Common myeloid progenitor, CD34-positive (primary cell): Measurements from ENCODE around the gene INAFM2.

Experiments
- CTCF ChIA-PET: fragments of 350-600 bp; sonication (Branson Sonifier 250); formaldehyde crosslinking; loops from one replicate; lab custom pipeline; 2021; ENCODE audit warnings: antibody characterized with exemption; lab: Charles Lee
- POLR2A ChIA-PET: fragments of 350-600 bp; sonication (Branson Sonifier 250); formaldehyde crosslinking; loops from one replicate; lab custom pipeline; 2021; ENCODE audit warnings: antibody characterized with exemption; lab: Charles Lee
- DNase-seq, 3 donors: peaks; one replicate each; pipeline versions ENCODE4 v3.0.0 to v3.0.0-alpha.2; 2013
- H3K27ac ChIP-seq, 2 experiments: 1 replicate in 1 of 2; 2 replicates in 1 of 2; pipeline ENCODE4 v1.7.0; 2013; ENCODE audit warnings: inconsistent platforms in 2 of 2, low read length in 2 of 2, mild to moderate bottlenecking in 2 of 2, low read depth in 1 of 2, moderate library complexity in 1 of 2; ENCODE audit not compliant: severe bottlenecking in 2 of 2, insufficient read depth in 1 of 2, poor library complexity in 1 of 2
- H3K27me3 ChIP-seq, 5 experiments: replicated peaks in 2 of 5; 1 replicate in 3 of 5; 2 replicates in 2 of 5; pipeline versions ENCODE4 v1.6.1 to v1.7.0; 2013; ENCODE audit warnings: low read length in 4 of 5, mild to moderate bottlenecking in 2 of 5, moderate library complexity in 2 of 5, inconsistent platforms in 1 of 5; ENCODE audit not compliant: insufficient read depth in 5 of 5, control insufficient read depth in 4 of 5
- H3K36me3 ChIP-seq, 4 experiments: 1 replicate in 2 of 4; 2 replicates in 2 of 4; pipeline versions ENCODE4 v1.6.1 to v1.7.0; 2013; ENCODE audit warnings: low read length in 3 of 4, control low read depth in 1 of 4, mild to moderate bottlenecking in 1 of 4; ENCODE audit not compliant: control insufficient read depth in 4 of 4, insufficient read depth in 4 of 4
- H3K4me1 ChIP-seq, 4 experiments: 1 replicate in 3 of 4; 2 replicates in 1 of 4; pipeline versions ENCODE4 v1.6.1 to v1.7.1; 2013; ENCODE audit warnings: low read length in 3 of 4, mild to moderate bottlenecking in 3 of 4, control low read depth in 1 of 4, inconsistent platforms in 1 of 4, moderate library complexity in 1 of 4; ENCODE audit not compliant: control insufficient read depth in 4 of 4, insufficient read depth in 4 of 4; ENCODE audit errors: control extremely low read depth in 1 of 4
- H3K4me3 ChIP-seq, 7 experiments: 1 replicate in 4 of 7; 2 replicates in 3 of 7; pipeline versions ENCODE4 v1.5.1 to v1.7.0; 2013; ENCODE audit warnings: mild to moderate bottlenecking in 7 of 7, low read length in 6 of 7, moderate library complexity in 6 of 7, inconsistent platforms in 2 of 7, low read depth in 2 of 7, control low read depth in 1 of 7; ENCODE audit not compliant: insufficient read depth in 4 of 7, control insufficient read depth in 1 of 7; ENCODE audit errors: extremely low read depth in 1 of 7
- H3K9me3 ChIP-seq, 5 experiments: 1 replicate in 4 of 5; 2 replicates in 1 of 5; pipeline versions ENCODE4 v1.6.1 to v1.7.1; 2013; ENCODE audit warnings: low read length in 4 of 5, mild to moderate bottlenecking in 2 of 5, inconsistent platforms in 1 of 5, low read depth in 1 of 5, moderate library complexity in 1 of 5; ENCODE audit not compliant: control insufficient read depth in 4 of 5, insufficient read depth in 2 of 5; ENCODE audit errors: control extremely low read depth in 1 of 5
- WGBS: methylation state at CpG from one replicate; pipeline ENCODE4 v1.1.5; 2013; ENCODE audit not compliant: insufficient coverage; 5-methylcytosine and 5-hydroxymethylcytosine counted together

Gene INAFM2

GRCh38 chr15:40286794-40287193, 36.7 kb upstream of the INAFM2 start:
- Histone ChIP-seq H3K27ac (no peak overlapping the region), H3K36me3 (peaks cover 11 to 61% (median 44%) of the 10 kb centered on the region in 4 experiments), H3K4me1 (peaks cover 0 to 29% (median 19%) of the 10 kb centered on the region in 4 experiments), H3K27me3 (peaks cover 0 to 25% (median 0%) of the 10 kb centered on the region in 5 experiments), H3K9me3 (no peaks in the 10 kb centered on the region), H3K4me3 (no peak overlapping the region)
- WGBS, result 99% methylated on average over 6 of the region's 7 CpGs
- DNase-seq, result no peak
- POLR2A ChIA-PET, result no interaction called here
- CTCF ChIA-PET, result interaction anchor here (0.9 to 25.2 kb wide), 5 partner anchors 13 to 66 kb away, joined by 3 to 407 read pairs (median 6); partner anchors contain the start of genes CCDC9B, INAFM2 and PLCB2

- POLR2A ChIA-PET, result no interaction called here
- H3K27me3 ChIP-seq, result peaks cover 0 to 18% (median 0%) of the 10 kb centered on the region in 5 experiments
- CTCF ChIA-PET, result interaction anchor here (0.8 to 25.2 kb wide), 8 partner anchors 8 to 134 kb away, joined by 3 to 407 read pairs (median 4); partner anchors contain the start of genes CCDC9B, INAFM2 and PLCB2
These were observed 36.0 kb upstream of the INAFM2 start for GRCh38 chr15:40287505-40287904.

GRCh38 chr15:40287968-40288367, 35.5 kb upstream of the INAFM2 start:
- WGBS, result 95% methylated on average over 4 of the region's 4 CpGs
- Histone ChIP-seq H3K36me3 (peaks cover 17 to 72% (median 53%) of the 10 kb centered on the region in 4 experiments), H3K4me1 (peaks cover 0 to 17% (median 8%) of the 10 kb centered on the region in 4 experiments), H3K9me3 (no peaks in the 10 kb centered on the region), H3K4me3 (no peak overlapping the region), H3K27ac (no peak overlapping the region), H3K27me3 (peaks cover 0 to 13% (median 0%) of the 10 kb centered on the region in 5 experiments)
- no peak for DNase-seq
- CTCF ChIA-PET, result interaction anchor here (0.8 to 25.2 kb wide), 6 partner anchors 9 to 134 kb away, joined by 3 to 407 read pairs (median 4); partner anchors contain the start of genes CCDC9B, INAFM2 and PLCB2
- POLR2A ChIA-PET, result no interaction called here

More at GRCh38 chr15:40287505-40287904, 36.0 kb upstream of the INAFM2 start:
- Histone ChIP-seq H3K4me3 (no peak overlapping the region), H3K9me3 (no peaks in the 10 kb centered on the region), H3K4me1 (peaks cover 0 to 22% (median 12%) of the 10 kb centered on the region in 4 experiments), H3K27ac (no peak overlapping the region), H3K36me3 (peaks cover 15 to 68% (median 48%) of the 10 kb centered on the region in 4 experiments)
- DNase-seq, result no peak
- 40% methylated on average over 1 of the region's 3 CpGs for WGBS

GRCh38 chr15:40289140-40289775, 34.2 kb upstream of the INAFM2 start:
- CTCF ChIA-PET, result interaction anchor here (0.8 to 25.2 kb wide), 7 partner anchors 10 to 185 kb away, joined by 3 to 407 read pairs (median 5); partner anchors contain the start of genes CCDC9B, INAFM2 and PLCB2
- no peak for DNase-seq
- H3K27me3 ChIP-seq, result no peaks in the 10 kb centered on the region
- H3K4me3 ChIP-seq, result no peak overlapping the region
- 95% methylated on average over 4 of the region's 6 CpGs for WGBS
- H3K4me1 ChIP-seq, result peaks cover 0 to 20% (median 0%) of the 10 kb centered on the region in 4 experiments
- H3K9me3 ChIP-seq, result no peaks in the 10 kb centered on the region
- H3K27ac ChIP-seq, result no peak overlapping the region
- H3K36me3 ChIP-seq, result peaks cover 23 to 85% (median 62%) of the 10 kb centered on the region in 4 experiments
- POLR2A ChIA-PET, result no interaction called here

GRCh38 chr15:40290545-40290917, 33.0 kb upstream of the INAFM2 start:
- Histone ChIP-seq H3K27me3 (no peaks in the 10 kb centered on the region), H3K9me3 (no peaks in the 10 kb centered on the region), H3K4me3 (no peak overlapping the region), H3K4me1 (peaks cover 0 to 18% (median 0%) of the 10 kb centered on the region in 4 experiments), H3K36me3 (peaks cover 30 to 98% (median 72%) of the 10 kb centered on the region in 4 experiments), H3K27ac (no peak overlapping the region)
- ChIA-PET POLR2A (no interaction called here), CTCF (interaction anchor here (1.4 to 25.2 kb wide), 4 partner anchors 11 to 77 kb away, joined by 3 to 407 read pairs (median 24); partner anchors contain the start of genes INAFM2 and PLCB2)
- no peak for DNase-seq
- WGBS, result 93% methylated on average over 3 of the region's 12 CpGs

- H3K4me3 ChIP-seq, result no peak overlapping the region
- POLR2A ChIA-PET, result no interaction called here
These were observed 32.4 kb upstream of the INAFM2 start for GRCh38 chr15:40290918-40291574.

More at GRCh38 chr15:40290918-40291574, 32.4 kb upstream of the INAFM2 start:
- CTCF ChIA-PET, result interaction anchor here (1.4 to 25.2 kb wide), 5 partner anchors 12 to 131 kb away, joined by 3 to 407 read pairs (median 21); partner anchors contain the start of genes INAFM2 and PLCB2
- H3K27me3 ChIP-seq, result no peaks in the 10 kb centered on the region
- no peak for DNase-seq
- WGBS, result 98% methylated on average over 61 of the region's 68 CpGs
- no peaks in the 10 kb centered on the region for H3K9me3 ChIP-seq
- H3K4me1 ChIP-seq, result peaks cover 0 to 18% (median 0%) of the 10 kb centered on the region in 4 experiments
- H3K27ac ChIP-seq, result no peak overlapping the region
- peaks cover 34 to 98% (median 75%) of the 10 kb centered on the region in 4 experiments for H3K36me3 ChIP-seq
